DND-41 (cell line): ENCODE measurements around the gene ATAT1.

Experiments used
- ATAC-seq: fragments of 200-7000 bp; cut with Tn5 transposase; 3 replicates; pipeline ENCODE4 v1.9.1; 2021; ENCODE audit warnings: low read depth; ENCODE audit not compliant: insufficient read depth
- DNase-seq: peaks from one replicate; pipeline ENCODE4 v3.0.0-alpha.2; 2020
- H2AFZ ChIP-seq: 2 replicates; pipeline ENCODE4 v1.6.0; 2012; ENCODE audit warnings: low read depth, low read length
- H3K27ac ChIP-seq: 2 replicates; pipeline ENCODE4 v1.5.1; 2012; ENCODE audit warnings: low read length, inconsistent platforms
- H3K27me3 ChIP-seq: fragments of 200-600 bp; sonication (generic); 2 replicates; pipeline ENCODE4 v1.6.0; 2012; ENCODE audit warnings: low read length, mild to moderate bottlenecking, inconsistent platforms; ENCODE audit not compliant: insufficient read depth, poor library complexity
- H3K36me3 ChIP-seq: 2 replicates; pipeline ENCODE4 v1.5.1; 2012; ENCODE audit warnings: low read length, inconsistent platforms; ENCODE audit not compliant: insufficient read depth
- H3K4me1 ChIP-seq: 2 replicates; pipeline ENCODE4 v1.5.1; 2012; ENCODE audit warnings: mild to moderate bottlenecking, low read length; ENCODE audit not compliant: insufficient read depth
- H3K4me2 ChIP-seq: 2 replicates; pipeline ENCODE4 v1.6.0; 2012; ENCODE audit warnings: mild to moderate bottlenecking, moderate library complexity, low read length, inconsistent platforms; ENCODE audit not compliant: insufficient read depth
- H3K4me3 ChIP-seq, 2 experiments: fragments of 200-600 bp in 1 of 2; shearing (Covaris generic) in 1 of 2; 2 replicates each; pipeline ENCODE4 v1.5.1; 2012 to 2016; ENCODE audit warnings: inconsistent platforms in 2 of 2, low read length in 2 of 2, mild to moderate bottlenecking in 2 of 2, low read depth in 1 of 2, moderate library complexity in 1 of 2
- H3K79me2 ChIP-seq: 2 replicates; pipeline ENCODE4 v1.6.0; 2012; ENCODE audit warnings: low read length, inconsistent platforms; ENCODE audit not compliant: insufficient read depth
- H3K9ac ChIP-seq: 2 replicates; pipeline ENCODE4 v1.6.0; 2012; ENCODE audit warnings: low read depth, mild to moderate bottlenecking, inconsistent platforms, low read length, moderate library complexity
- H3K9me3 ChIP-seq: 2 replicates; pipeline ENCODE4 v1.5.1; 2012; ENCODE audit warnings: low read length, moderate library complexity, mild to moderate bottlenecking, inconsistent platforms; ENCODE audit not compliant: insufficient read depth, severe bottlenecking
- H4K20me1 ChIP-seq: 2 replicates; pipeline ENCODE4 v1.6.0; 2012; ENCODE audit warnings: low read length; ENCODE audit not compliant: insufficient read depth
- CTCF ChIP-seq: IDR thresholded peaks from 2 replicates; pipeline ENCODE4 v1.5.1; 2012; ENCODE audit warnings: borderline replicate concordance, low read length, moderate library complexity, mild to moderate bottlenecking; ENCODE audit not compliant: poor library complexity, severe bottlenecking; ENCODE audit errors: extremely low read depth
- EZH2 ChIP-seq: IDR thresholded peaks from 3 replicates; pipeline ENCODE4 v1.6.1; 2012; ENCODE audit warnings: borderline replicate concordance, low read depth, mild to moderate bottlenecking, moderate library complexity, low read length, inconsistent platforms; ENCODE audit not compliant: severe bottlenecking

Gene ATAT1

GRCh38 chr6:30654798-30655742 is 28.4 kb downstream of the ATAT1 start:
- H3K4me3 ChIP-seq: no peak overlapping the region
- no peaks in the 10 kb centered on the region for H3K9me3 ChIP-seq
- no peak for DNase-seq
- peaks cover 3% of the 10 kb centered on the region; the same call in 1 of the 2 replicates for H3K79me2 ChIP-seq
- no peaks in the 10 kb centered on the region for H4K20me1 ChIP-seq
- no peak overlapping the region for H2AFZ ChIP-seq
- H3K4me1 ChIP-seq: no peaks in the 10 kb centered on the region
- H3K4me2 ChIP-seq: no peak overlapping the region
- H3K27me3 ChIP-seq: no peaks in the 10 kb centered on the region
- H3K36me3 ChIP-seq: peaks cover 89% of the 10 kb centered on the region
- TF ChIP-seq CTCF (no peak), EZH2 (no peak)
- no peak for ATAC-seq
- H3K27ac ChIP-seq: no peak overlapping the region
- no peak overlapping the region for H3K9ac ChIP-seq

GRCh38 chr6:30655743-30656094 is 29.0 kb downstream of the ATAT1 start:
- Histone ChIP-seq H3K79me2 (no peaks in the 10 kb centered on the region), H4K20me1 (no peaks in the 10 kb centered on the region), H3K9me3 (no peaks in the 10 kb centered on the region), H3K4me1 (no peaks in the 10 kb centered on the region), H3K27me3 (no peaks in the 10 kb centered on the region), H3K36me3 (peaks cover 88% of the 10 kb centered on the region), H3K4me3 (no peak overlapping the region), H3K27ac (no peak overlapping the region), H3K9ac (no peak overlapping the region), H3K4me2 (no peak overlapping the region), H2AFZ (no peak overlapping the region)
- DNase-seq (no peak), ATAC-seq (no peak)
- no peak for TF ChIP-seq EZH2
- no peak for TF ChIP-seq CTCF

GRCh38 chr6:30656513-30656912 is 29.8 kb downstream of the ATAT1 start:
- no peaks in the 10 kb centered on the region for H3K4me1 ChIP-seq
- no peak for ATAC-seq

More at GRCh38 chr6:30656513-30656912, 29.8 kb downstream of the ATAT1 start:
- no peak for TF ChIP-seq CTCF
- TF ChIP-seq EZH2: no peak
- H3K79me2 ChIP-seq: no peaks in the 10 kb centered on the region
- peaks cover 86% of the 10 kb centered on the region for H3K36me3 ChIP-seq
- H4K20me1 ChIP-seq: no peaks in the 10 kb centered on the region
- no peak overlapping the region for H3K27ac ChIP-seq
- no peaks in the 10 kb centered on the region for H3K27me3 ChIP-seq
- H3K4me3 ChIP-seq: no peak overlapping the region
- H3K9ac ChIP-seq: no peak overlapping the region
- H2AFZ ChIP-seq: no peak overlapping the region
- no peak overlapping the region for H3K4me2 ChIP-seq
- DNase-seq: no peak
- H3K9me3 ChIP-seq: no peaks in the 10 kb centered on the region
